GM12878 (cell line): Measurements from ENCODE around the gene C15orf39. TPM values are rescaled to one million over a fixed set of nuclear protein-coding genes. Genes with fewer than 3 reads are reported as not detected.
A peak's percentile ranks its signal among the peaks of the same experiment; 100 is the strongest.

Experiments used
- ATAC-seq: fragments of 200-7000 bp; cut with Tn5 transposase; 3 replicates; pipeline ENCODE4 v1.9.1; 2020; ENCODE audit warnings: mild to moderate bottlenecking, moderate library complexity
- BruUV-seq: library from RNA; stranded (reverse); fragments of 400-500 nt; replicated peaks from 2 replicates; lab custom pipeline; 2021; lab: Mats Ljungman, UMichigan
- CTCF ChIA-PET: fragments of 300-600 bp; sonication (Branson Sonifier 250); formaldehyde crosslinking; extraction: SDS; loops from one replicate; lab custom pipeline; 2021; ENCODE audit warnings: inconsistent platforms; lab: Yijun Ruan, JAX
- POLR2A ChIA-PET: fragments of 350-600 bp; formaldehyde crosslinking; extraction: SDS; loops from one replicate; lab custom pipeline; 2021; ENCODE audit warnings: inconsistent platforms; lab: Charles Lee
- RAD21 ChIA-PET: fragments of 300-600 bp; sonication (Branson Sonifier 250); formaldehyde crosslinking; loops from one replicate; lab custom pipeline; 2023; ENCODE audit warnings: antibody characterized with exemption; ENCODE audit not compliant: unreplicated experiment; lab: Charles Lee
- SMC1A ChIA-PET: fragments of 300-600 bp; sonication (Branson Sonifier 250); formaldehyde crosslinking; loops from one replicate; lab custom pipeline; 2023; ENCODE audit not compliant: unreplicated experiment, uncharacterized antibody; lab: Charles Lee
- DNase-seq: peaks from one replicate; pipeline ENCODE4 v3.0.0-alpha.2; 2011; ENCODE audit warnings: low read depth, low spot score
- FAIRE-seq: peaks from 3 replicates; lab custom pipeline; 2011; peaks lifted over from hg19 to GRCh38; lab: Jason Lieb, UNC
- H2AFZ ChIP-seq: 2 replicates; pipeline ENCODE4 v1.6.0; 2011; ENCODE audit warnings: low read depth, low read length, control low read depth; ENCODE audit not compliant: control insufficient read depth
- H3K27ac ChIP-seq: 2 replicates; pipeline ENCODE4 v1.5.1; 2011; ENCODE audit warnings: control low read depth; ENCODE audit not compliant: control insufficient read depth, insufficient read depth
- H3K27me3 ChIP-seq, 2 experiments: replicated peaks in 1 of 2; 2 replicates each; pipeline versions ENCODE4 v1.6.0 to v1.6.1; 2011; ENCODE audit warnings: low read length in 1 of 2; ENCODE audit not compliant: control insufficient read depth in 2 of 2, insufficient read depth in 2 of 2
- H3K36me3 ChIP-seq, 2 experiments: 2 replicates each; pipeline ENCODE4 v1.5.1; 2011; ENCODE audit warnings: low read length in 1 of 2; ENCODE audit not compliant: control insufficient read depth in 2 of 2, insufficient read depth in 2 of 2
- H3K4me1 ChIP-seq: 2 replicates; pipeline ENCODE4 v1.6.1; 2011; ENCODE audit warnings: mild to moderate bottlenecking, low read length, moderate library complexity, mixed read lengths; ENCODE audit not compliant: control insufficient read depth, insufficient read depth
- H3K4me2 ChIP-seq: 2 replicates; pipeline ENCODE4 v1.6.0; 2011; ENCODE audit warnings: control low read depth; ENCODE audit not compliant: control insufficient read depth, insufficient read depth
- H3K4me3 ChIP-seq: fragments of 200-600 bp; sonication (generic); 2 replicates; pipeline ENCODE4 v1.5.1; 2016
- H3K79me2 ChIP-seq: 2 replicates; pipeline ENCODE4 v1.6.0; 2011; ENCODE audit warnings: low read length; ENCODE audit not compliant: control insufficient read depth, insufficient read depth
- H3K9ac ChIP-seq: 2 replicates; pipeline ENCODE4 v1.8.0; 2011; ENCODE audit warnings: low read length, control low read depth, mixed read lengths; ENCODE audit not compliant: control insufficient read depth, insufficient read depth
- H3K9me3 ChIP-seq: replicated peaks from 3 replicates; pipeline ENCODE4 v1.5.1; 2011; ENCODE audit warnings: mild to moderate bottlenecking, low read length; ENCODE audit not compliant: control insufficient read depth, insufficient read depth
- H4K20me1 ChIP-seq: 2 replicates; pipeline ENCODE4 v1.6.0; 2011; ENCODE audit not compliant: control insufficient read depth, insufficient read depth
- EGR1 ChIP-seq, 2 experiments: IDR thresholded peaks; 1 replicate in 1 of 2; 2 replicates in 1 of 2; pipeline ENCODE4 v1.6.1; 2011 to 2012; ENCODE audit warnings: low read depth in 2 of 2, low read length in 2 of 2, borderline replicate concordance in 1 of 2, mild to moderate bottlenecking in 1 of 2, moderate library complexity in 1 of 2
- HDAC6 ChIP-seq: fragments of 200-600 bp; sonication (generic); IDR thresholded peaks from one replicate; pipeline ENCODE4 v1.8.0; 2017; ENCODE audit warnings: antibody characterized with exemption; ENCODE audit not compliant: unreplicated experiment
- IKZF1 ChIP-seq: fragments of 450-650 bp; conservative IDR thresholded peaks from 2 replicates; pipeline ENCODE4 v1.6.1; 2017; ENCODE audit warnings: antibody characterized with exemption, mild to moderate bottlenecking
- MYC ChIP-seq: IDR thresholded peaks from 2 replicates; pipeline ENCODE4 v1.6.1; 2011; ENCODE audit warnings: mild to moderate bottlenecking, low read length, moderate library complexity, inconsistent platforms; ENCODE audit not compliant: insufficient read depth, insufficient replicate concordance, insufficient read length, severe bottlenecking
- NBN ChIP-seq: fragments of 450-650 bp; IDR thresholded peaks from 2 replicates; pipeline ENCODE4 v1.6.1; 2016
- NFYA ChIP-seq: IDR thresholded peaks from 2 replicates; pipeline ENCODE4 v1.6.1; 2011; ENCODE audit warnings: low read depth, mild to moderate bottlenecking, low read length, improper control_type of control experiment, borderline replicate concordance
- POLR2AphosphoS5 ChIP-seq: IDR thresholded peaks from 2 replicates; pipeline ENCODE4 v1.6.1; 2011; ENCODE audit warnings: mild to moderate bottlenecking, low read length, inconsistent platforms
- RCOR1 ChIP-seq: conservative IDR thresholded peaks from 2 replicates; pipeline ENCODE4 v1.6.1; 2012; ENCODE audit warnings: low read depth, low read length, improper control_type of control experiment
- RFX5 ChIP-seq: IDR thresholded peaks from 2 replicates; pipeline ENCODE4 v1.6.1; 2011; ENCODE audit warnings: low read depth, low read length, improper control_type of control experiment
- RUNX3 ChIP-seq: IDR thresholded peaks from 2 replicates; pipeline ENCODE4 v1.6.1; 2012; ENCODE audit warnings: low read length, inconsistent platforms
- STAT1 ChIP-seq: fragments of 450-650 bp; conservative IDR thresholded peaks from 2 replicates; pipeline ENCODE4 v1.6.1; 2014; ENCODE audit warnings: antibody characterized with exemption, mild to moderate bottlenecking
- STAT3 ChIP-seq: IDR thresholded peaks from 2 replicates; pipeline ENCODE4 v1.6.1; 2011; ENCODE audit warnings: low read depth, low read length, improper control_type of control experiment
- TBL1XR1 ChIP-seq: IDR thresholded peaks from 2 replicates; pipeline ENCODE4 v1.6.1; 2012; ENCODE audit warnings: low read depth, low read length, improper control_type of control experiment
- ZNF274 ChIP-seq: IDR thresholded peaks from one replicate; pipeline ENCODE4 v1.8.0; 2011; ENCODE audit not compliant: insufficient read length, insufficient read depth
- WGBS: methylation state at CpG from one replicate; pipeline ENCODE4 v1.1.6; 2016; ENCODE audit warnings: low lambda C conversion rate; ENCODE audit not compliant: insufficient replicate concordance, insufficient coverage; ENCODE audit errors: missing lambda C conversion rate; 5-methylcytosine and 5-hydroxymethylcytosine counted together
- in situ Hi-C: fragments of 300-500 bp; cut with MboI; formaldehyde crosslinking; loops from 9 replicates; pipeline ENCODE4 v1.14.3; 2018; ENCODE audit warnings: mixed read lengths
- intact Hi-C: fragments of 100-400 bp; cut with micrococcal nuclease; formaldehyde crosslinking; loops from one replicate; pipeline ENCODE4 v1.14.2; 2022; ENCODE audit not compliant: unreplicated experiment
- polyA plus RNA-seq, 11 experiments: library from polyadenylated mRNA; depleted of rRNA in 4 of 11; unstranded in 6 of 11; stranded (reverse) in 5 of 11; fragments of >200 nt; fragmentation: Nextera tagmentation in 4 of 11; fragmentation: Illumina TruSeq in 1 of 11; extraction: Ambion mirVana in 4 of 11; extraction: Trizol in 1 of 11; gene quantifications; 1 replicate in 1 of 11; 2 replicates in 10 of 11; pipeline versions ENCODE4 v1.2.1 to v1.2.3, GENCODE V29; 2011 to 2016; ENCODE audit warnings: inconsistent platforms in 2 of 11, missing spikeins in 2 of 11, low read depth in 1 of 11
- total RNA-seq, 4 experiments: library from RNA; depleted of rRNA in 3 of 4; stranded (reverse); fragments of >200 nt in 3 of 4; fragmentation: Illumina TruSeq in 1 of 4; extraction: Trizol in 1 of 4; gene quantifications; 2 replicates each; pipeline versions ENCODE4 v1.2.1 to v1.2.3, GENCODE V29; 2013 to 2021
- TF ChIP-seq, protein P1 (sequence below): fragments of 450-650 bp; IDR thresholded peaks from 2 replicates; pipeline ENCODE4 v1.6.1; 2016; ENCODE audit warnings: mild to moderate bottlenecking
- TF ChIP-seq, protein P2 (sequence below): fragments of 150-350 bp; IDR thresholded peaks from 2 replicates; pipeline ENCODE4 v1.6.1; 2014; ENCODE audit warnings: mild to moderate bottlenecking, low read depth, low read length
- TF ChIP-seq, protein P3 (sequence below): fragments of 450-650 bp; formaldehyde crosslinking; IDR thresholded peaks from 2 replicates; pipeline ENCODE4 v1.4.0; 2022; ENCODE audit warnings: mild to moderate bottlenecking, moderate library complexity
- TF ChIP-seq, protein P4 (sequence below): IDR thresholded peaks from 2 replicates; pipeline ENCODE4 v1.6.1; 2011; ENCODE audit warnings: mild to moderate bottlenecking, low read depth, low read length, moderate library complexity; ENCODE audit not compliant: insufficient replicate concordance

C15orf39 gene
- total and polyA plus RNA-seq, 10 of the 15 experiments (the other 5 are each of a cell fraction or from before 2014, with no cell fraction given) = 2.3 to 139 (median 33.0) TPM

DNA sequence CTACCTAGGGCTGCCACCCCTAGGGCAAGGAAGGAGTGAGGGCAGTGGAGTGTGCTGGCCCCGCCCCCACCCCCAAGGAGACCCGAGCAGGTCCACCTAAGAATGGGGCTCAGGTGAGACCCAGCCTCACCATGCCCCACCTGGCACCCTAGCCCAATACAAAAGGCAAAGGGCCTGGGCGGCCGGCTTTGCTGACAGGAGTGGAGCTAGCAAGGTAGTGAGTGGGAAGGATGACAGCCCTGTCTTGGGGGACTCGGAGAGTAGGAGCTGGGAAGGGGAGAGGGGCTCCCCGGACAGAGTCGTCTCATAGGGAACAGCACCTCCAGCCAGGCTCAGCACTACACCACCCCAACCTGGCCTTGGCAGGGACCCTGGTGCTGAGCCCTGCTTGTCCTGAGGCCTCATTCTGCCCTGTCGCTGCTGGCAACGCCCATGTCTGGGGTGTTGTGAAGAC is 12.1 kb downstream of the C15orf39 start:
- Histone ChIP-seq H3K4me1 (peaks cover 10% of the 10 kb centered on the region), H3K27ac (no peak overlapping the region), H3K4me2 (no peak overlapping the region), H2AFZ (no peak overlapping the region), H4K20me1 (peaks cover 47% of the 10 kb centered on the region), H3K4me3 (no peak overlapping the region), H3K9ac (no peak overlapping the region), H3K79me2 (peaks cover 41% of the 10 kb centered on the region), H3K9me3 (no peaks in the 10 kb centered on the region), H3K36me3 (peaks cover 43 to 45% of the 10 kb centered on the region in 2 experiments), H3K27me3 (no peaks in the 10 kb centered on the region)
- in situ Hi-C loops (no loop called here), intact Hi-C loops (no loop called here)
- ChIA-PET SMC1A (no interaction called here), POLR2A (interaction anchor here (0.7 kb wide), 1 partner anchor 12 kb away, joined by 3 read pairs; no protein-coding TSS in a partner anchor), CTCF (interaction anchor here (1.2 kb wide), 1 partner anchor 12 kb away, joined by 3 read pairs; the partner anchor contains the start of gene C15orf39), RAD21 (interaction anchor here (2.6 kb wide), 1 partner anchor 171 kb away, joined by 8 read pairs; no protein-coding TSS in a partner anchor)
- ATAC-seq = peak; percentile 9
- DNase-seq = no peak
- no TSS peak for BruUV-seq
- 86% methylated on average over 9 of the region's 9 CpGs for WGBS
- FAIRE-seq = no peak
- TF ChIP-seq TBL1XR1 = no peak
- TF ChIP-seq, protein P1, sequence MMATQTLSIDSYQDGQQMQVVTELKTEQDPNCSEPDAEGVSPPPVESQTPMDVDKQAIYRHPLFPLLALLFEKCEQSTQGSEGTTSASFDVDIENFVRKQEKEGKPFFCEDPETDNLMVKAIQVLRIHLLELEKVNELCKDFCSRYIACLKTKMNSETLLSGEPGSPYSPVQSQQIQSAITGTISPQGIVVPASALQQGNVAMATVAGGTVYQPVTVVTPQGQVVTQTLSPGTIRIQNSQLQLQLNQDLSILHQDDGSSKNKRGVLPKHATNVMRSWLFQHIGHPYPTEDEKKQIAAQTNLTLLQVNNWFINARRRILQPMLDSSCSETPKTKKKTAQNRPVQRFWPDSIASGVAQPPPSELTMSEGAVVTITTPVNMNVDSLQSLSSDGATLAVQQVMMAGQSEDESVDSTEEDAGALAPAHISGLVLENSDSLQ = no peak
- TF ChIP-seq RUNX3 = no peak
- no peak for TF ChIP-seq STAT1
- no peak for TF ChIP-seq STAT3
- TF ChIP-seq IKZF1 = no peak
- TF ChIP-seq RCOR1 = no peak
- peak; percentile 84 for TF ChIP-seq POLR2AphosphoS5
- no peak for TF ChIP-seq RFX5
- TF ChIP-seq, protein P2, sequence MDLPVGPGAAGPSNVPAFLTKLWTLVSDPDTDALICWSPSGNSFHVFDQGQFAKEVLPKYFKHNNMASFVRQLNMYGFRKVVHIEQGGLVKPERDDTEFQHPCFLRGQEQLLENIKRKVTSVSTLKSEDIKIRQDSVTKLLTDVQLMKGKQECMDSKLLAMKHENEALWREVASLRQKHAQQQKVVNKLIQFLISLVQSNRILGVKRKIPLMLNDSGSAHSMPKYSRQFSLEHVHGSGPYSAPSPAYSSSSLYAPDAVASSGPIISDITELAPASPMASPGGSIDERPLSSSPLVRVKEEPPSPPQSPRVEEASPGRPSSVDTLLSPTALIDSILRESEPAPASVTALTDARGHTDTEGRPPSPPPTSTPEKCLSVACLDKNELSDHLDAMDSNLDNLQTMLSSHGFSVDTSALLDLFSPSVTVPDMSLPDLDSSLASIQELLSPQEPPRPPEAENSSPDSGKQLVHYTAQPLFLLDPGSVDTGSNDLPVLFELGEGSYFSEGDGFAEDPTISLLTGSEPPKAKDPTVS = no peak
- no peak for TF ChIP-seq NFYA
- TF ChIP-seq, protein P3, sequence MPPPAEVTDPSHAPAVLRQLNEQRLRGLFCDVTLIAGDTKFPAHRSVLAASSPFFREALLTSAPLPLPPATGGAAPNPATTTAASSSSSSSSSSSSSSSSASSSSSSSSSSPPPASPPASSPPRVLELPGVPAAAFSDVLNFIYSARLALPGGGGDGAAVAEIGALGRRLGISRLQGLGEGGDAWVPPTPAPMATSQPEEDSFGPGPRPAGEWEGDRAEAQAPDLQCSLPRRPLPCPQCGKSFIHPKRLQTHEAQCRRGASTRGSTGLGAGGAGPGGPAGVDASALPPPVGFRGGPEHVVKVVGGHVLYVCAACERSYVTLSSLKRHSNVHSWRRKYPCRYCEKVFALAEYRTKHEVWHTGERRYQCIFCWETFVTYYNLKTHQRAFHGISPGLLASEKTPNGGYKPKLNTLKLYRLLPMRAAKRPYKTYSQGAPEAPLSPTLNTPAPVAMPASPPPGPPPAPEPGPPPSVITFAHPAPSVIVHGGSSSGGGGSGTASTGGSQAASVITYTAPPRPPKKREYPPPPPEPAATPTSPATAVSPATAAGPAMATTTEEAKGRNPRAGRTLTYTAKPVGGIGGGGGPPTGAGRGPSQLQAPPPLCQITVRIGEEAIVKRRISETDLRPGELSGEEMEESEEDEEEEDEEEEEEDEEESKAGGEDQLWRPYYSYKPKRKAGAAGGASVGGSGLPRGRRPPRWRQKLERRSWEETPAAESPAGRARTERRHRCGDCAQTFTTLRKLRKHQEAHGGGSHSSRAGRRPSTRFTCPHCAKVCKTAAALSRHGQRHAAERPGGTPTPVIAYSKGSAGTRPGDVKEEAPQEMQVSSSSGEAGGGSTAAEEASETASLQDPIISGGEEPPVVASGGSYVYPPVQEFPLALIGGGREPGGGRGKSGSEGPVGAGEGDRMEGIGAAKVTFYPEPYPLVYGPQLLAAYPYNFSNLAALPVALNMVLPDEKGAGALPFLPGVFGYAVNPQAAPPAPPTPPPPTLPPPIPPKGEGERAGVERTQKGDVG (CRISPR knock-in tag) = 0 out of 2 replicates have a peak, but pooled peaks have one; percentile 8
- no peak for TF ChIP-seq MYC
- TF ChIP-seq ZNF274 = no peak
- TF ChIP-seq EGR1 (IDR thresholded peaks at IDR 0.05; ENCODE audit: borderline replicate concordance in 1 of 2, low read depth in 2 of 2, low read length in 2 of 2) = no peak
- TF ChIP-seq, protein P4, sequence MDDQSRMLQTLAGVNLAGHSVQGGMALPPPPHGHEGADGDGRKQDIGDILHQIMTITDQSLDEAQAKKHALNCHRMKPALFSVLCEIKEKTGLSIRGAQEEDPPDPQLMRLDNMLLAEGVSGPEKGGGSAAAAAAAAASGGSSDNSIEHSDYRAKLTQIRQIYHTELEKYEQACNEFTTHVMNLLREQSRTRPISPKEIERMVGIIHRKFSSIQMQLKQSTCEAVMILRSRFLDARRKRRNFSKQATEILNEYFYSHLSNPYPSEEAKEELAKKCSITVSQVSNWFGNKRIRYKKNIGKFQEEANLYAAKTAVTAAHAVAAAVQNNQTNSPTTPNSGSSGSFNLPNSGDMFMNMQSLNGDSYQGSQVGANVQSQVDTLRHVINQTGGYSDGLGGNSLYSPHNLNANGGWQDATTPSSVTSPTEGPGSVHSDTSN = no peak
- no peak for TF ChIP-seq HDAC6
- no peak for TF ChIP-seq NBN
